GM23248 (cell line): Measurements from ENCODE around the gene CCR5.

Experiments
- EZH2 ChIP-seq: fragments of 200-600 bp; sonication (generic); IDR thresholded peaks from 2 replicates; pipeline ENCODE4 v1.6.1; 2018; ENCODE audit warnings: antibody characterized with exemption, mild to moderate bottlenecking; ENCODE audit not compliant: insufficient read depth, poor library complexity, severe bottlenecking
- EZH2phosphoT487 ChIP-seq: fragments of 200-600 bp; sonication (generic); IDR thresholded peaks from 2 replicates; pipeline ENCODE4 v1.6.1; 2018; ENCODE audit warnings: antibody characterized with exemption, moderate library complexity, mild to moderate bottlenecking, low read depth; ENCODE audit not compliant: insufficient read depth

- no peak for TF ChIP-seq EZH2
- TF ChIP-seq EZH2phosphoT487, result no peak
Measured at GRCh38 chr3:46365737-46366524, 4.8 kb upstream of the CCR5 start.
